Osteoblast (primary cell): ENCODE data around the gene CHRNA10. TPM values are rescaled to one million over a fixed set of nuclear protein-coding genes. Genes with fewer than 3 reads are reported as not detected.

Experiments used
- DNase-seq: peaks from one replicate; pipeline ENCODE4 v3.0.0; 2011; ENCODE audit warnings: low spot score, mixed read lengths; ENCODE audit not compliant: insufficient read length; ENCODE audit errors: missing footprints
- H2AFZ ChIP-seq: 2 replicates; pipeline ENCODE4 v1.6.0; 2011; ENCODE audit warnings: mild to moderate bottlenecking, low read length
- H3K27ac ChIP-seq: 2 replicates; pipeline ENCODE4 v1.5.1; 2011; ENCODE audit warnings: mild to moderate bottlenecking, low read depth, low read length, moderate library complexity
- H3K27me3 ChIP-seq: 2 replicates; pipeline ENCODE4 v1.6.0; 2012; ENCODE audit warnings: mild to moderate bottlenecking, control low read depth, inconsistent platforms, low read length, moderate library complexity; ENCODE audit not compliant: insufficient read depth
- H3K36me3 ChIP-seq: 2 replicates; pipeline ENCODE4 v1.5.1; 2011; ENCODE audit warnings: mild to moderate bottlenecking, low read length, control low read depth, moderate library complexity; ENCODE audit not compliant: insufficient read depth
- H3K4me1 ChIP-seq: 2 replicates; pipeline ENCODE4 v1.5.1; 2011; ENCODE audit warnings: mild to moderate bottlenecking, low read length, control low read depth, moderate library complexity; ENCODE audit not compliant: insufficient read depth
- H3K4me2 ChIP-seq: 2 replicates; pipeline ENCODE4 v1.6.0; 2011; ENCODE audit warnings: mild to moderate bottlenecking, low read length; ENCODE audit not compliant: insufficient read depth
- H3K4me3 ChIP-seq: fragments of 200-600 bp; sonication (generic); 3 replicates; pipeline ENCODE4 v1.5.1; 2012; ENCODE audit warnings: mild to moderate bottlenecking, low read length, inconsistent platforms; ENCODE audit not compliant: insufficient read depth
- H3K79me2 ChIP-seq: 2 replicates; pipeline ENCODE4 v1.6.0; 2012; ENCODE audit warnings: mild to moderate bottlenecking, low read length, control low read depth, inconsistent platforms; ENCODE audit not compliant: insufficient read depth
- H3K9me3 ChIP-seq: 2 replicates; pipeline ENCODE4 v1.5.1; 2011; ENCODE audit warnings: low read depth, low read length, control low read depth
- H4K20me1 ChIP-seq: 2 replicates; pipeline ENCODE4 v1.6.0; 2012; ENCODE audit warnings: mild to moderate bottlenecking, low read length, control low read depth; ENCODE audit not compliant: insufficient read depth
- CTCF ChIP-seq: IDR thresholded peaks from 2 replicates; pipeline ENCODE4 v1.5.1; 2011; ENCODE audit warnings: mild to moderate bottlenecking, low read depth, low read length, moderate library complexity; ENCODE audit errors: extremely low read depth
- total RNA-seq: library from RNA; depleted of rRNA; stranded (reverse); fragments of >200 nt; gene quantifications from 2 replicates; pipeline ENCODE4 v1.2.3, GENCODE V29; 2012

Gene CHRNA10
- total RNA-seq, 1 donor = 0.72 TPM

GRCh38 chr11:3700410-3700809 is 29.2 kb upstream of the CHRNA10 start:
- Histone ChIP-seq H3K79me2 (no peaks in the 10 kb centered on the region), H3K9me3 (no peaks in the 10 kb centered on the region), H3K4me1 (peaks cover 3% of the 10 kb centered on the region), H3K27ac (no peak overlapping the region), H3K4me3 (no peak overlapping the region), H3K36me3 (peaks cover 80% of the 10 kb centered on the region), H3K4me2 (no peak overlapping the region), H3K27me3 (no peaks in the 10 kb centered on the region), H4K20me1 (peaks cover 4% of the 10 kb centered on the region), H2AFZ (no peak overlapping the region)
- no peak for TF ChIP-seq CTCF
- DNase-seq = no peak

- Histone ChIP-seq H3K27ac (no peak overlapping the region), H2AFZ (no peak overlapping the region), H3K4me1 (no peaks in the 10 kb centered on the region), H3K9me3 (no peaks in the 10 kb centered on the region), H4K20me1 (peaks cover 2% of the 10 kb centered on the region), H3K4me2 (no peak overlapping the region), H3K27me3 (no peaks in the 10 kb centered on the region), H3K36me3 (peaks cover 67% of the 10 kb centered on the region), H3K79me2 (no peaks in the 10 kb centered on the region), H3K4me3 (no peak overlapping the region)
- no peak for TF ChIP-seq CTCF
- no peak for DNase-seq
These were observed 15.6 kb upstream of the CHRNA10 start for GRCh38 chr11:3686751-3687150.

- H3K4me2 ChIP-seq = no peak overlapping the region
- peaks cover 2% of the 10 kb centered on the region for H4K20me1 ChIP-seq
- no peaks in the 10 kb centered on the region for H3K79me2 ChIP-seq
- no peak for TF ChIP-seq CTCF
- no peak overlapping the region for H3K4me3 ChIP-seq
- H3K4me1 ChIP-seq = no peaks in the 10 kb centered on the region
- peaks cover 67% of the 10 kb centered on the region for H3K36me3 ChIP-seq
- H2AFZ ChIP-seq = no peak overlapping the region
- no peaks in the 10 kb centered on the region for H3K27me3 ChIP-seq
- no peak overlapping the region for H3K27ac ChIP-seq
- H3K9me3 ChIP-seq = no peaks in the 10 kb centered on the region
- DNase-seq = no peak
These were observed 14.7 kb upstream of the CHRNA10 start for GRCh38 chr11:3685923-3686322.

GRCh38 chr11:3684819-3685172 is 13.6 kb upstream of the CHRNA10 start:
- no peak for TF ChIP-seq CTCF
- no peak overlapping the region for H3K4me2 ChIP-seq
- H3K27ac ChIP-seq = no peak overlapping the region
- H4K20me1 ChIP-seq = peaks cover 2% of the 10 kb centered on the region
- peaks cover 77% of the 10 kb centered on the region for H3K36me3 ChIP-seq
- no peaks in the 10 kb centered on the region for H3K4me1 ChIP-seq
- no peak for DNase-seq
- H3K9me3 ChIP-seq = no peaks in the 10 kb centered on the region
- H3K4me3 ChIP-seq = no peak overlapping the region
- no peak overlapping the region for H2AFZ ChIP-seq
- H3K27me3 ChIP-seq = no peaks in the 10 kb centered on the region
- H3K79me2 ChIP-seq = no peaks in the 10 kb centered on the region
